OCI-M1 (cell line): ENCODE data around the gene SGTB.
"Not testable (repeated sequence)": the region's sequence is repeated elsewhere in the genome, so short reads cannot be mapped to it uniquely, and the experiment has no call there.

Source experiments
- DNase-seq: peaks from one replicate; lab custom pipeline; 2025; lab: John Stamatoyannopoulos, UW

Gene SGTB

DNA sequence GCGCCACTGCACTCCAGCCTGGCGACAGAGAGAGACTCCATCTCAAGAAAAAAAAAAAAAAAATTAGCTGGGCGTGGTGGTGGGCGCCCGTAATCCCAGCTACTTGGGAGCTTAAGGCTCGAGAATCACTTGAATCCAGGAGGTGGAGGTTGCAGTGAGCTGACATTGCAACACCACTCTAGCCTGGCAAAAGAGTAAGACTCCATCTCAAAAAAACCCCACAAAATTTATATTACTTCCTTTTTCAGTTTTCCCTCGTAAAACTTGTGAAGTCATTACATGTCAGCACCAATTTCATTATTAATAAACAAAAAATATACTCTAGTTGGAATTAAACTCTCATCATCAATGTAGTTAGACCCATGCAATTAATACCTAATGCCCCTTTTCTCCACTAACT is 53.2 kb downstream of the SGTB start:
- DNase-seq, result no peak

- no peak for DNase-seq
These were observed 57.9 kb downstream of the SGTB start for GRCh38 chr5:65663804-65664521.

- no peak for DNase-seq
These were observed 67.2 kb downstream of the SGTB start for GRCh38 chr5:65654713-65655112.

DNA sequence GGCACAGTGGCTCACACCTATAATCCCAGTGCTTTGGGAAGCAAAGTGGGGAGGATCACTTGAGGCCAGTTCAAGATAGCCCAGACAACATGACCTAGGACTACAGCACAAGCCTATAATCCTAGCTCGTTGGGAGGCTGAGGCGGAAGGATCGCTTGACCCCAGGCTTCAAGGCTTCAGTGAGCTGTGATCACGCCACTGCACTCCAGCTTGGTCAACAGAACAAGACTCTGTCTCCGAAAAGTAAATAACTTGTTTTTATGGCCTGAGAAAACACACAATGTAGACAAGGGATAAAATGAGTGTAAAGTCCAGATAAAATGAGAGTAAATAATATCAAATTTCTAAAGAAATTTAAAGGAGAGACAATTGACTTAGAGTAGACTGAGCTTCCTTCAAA is 70.8 kb downstream of the SGTB start:
- DNase-seq, result no peak

- no peak for DNase-seq
These were observed 74.0 kb downstream of the SGTB start for GRCh38 chr5:65647941-65648340.

DNA sequence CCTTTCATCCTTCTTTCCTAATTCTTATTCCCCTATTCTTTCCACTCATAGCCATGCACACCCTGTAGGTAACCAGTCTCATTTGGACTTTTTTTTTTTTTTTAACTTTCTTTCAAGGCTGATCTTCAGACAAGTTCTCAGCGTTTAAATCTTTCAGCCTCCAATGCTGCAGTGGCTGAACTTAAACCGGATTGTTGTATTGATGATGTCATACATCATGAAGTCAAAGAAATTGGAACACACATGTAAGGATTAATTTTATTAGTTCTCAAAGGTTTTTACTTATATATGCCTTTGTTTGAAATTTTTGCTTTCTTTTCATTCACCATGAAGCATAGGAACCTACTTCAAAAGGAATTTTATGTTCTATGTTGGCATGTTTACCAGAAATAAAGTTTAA is 75.0 kb downstream of the SGTB start:
- DNase-seq, result no peak

GRCh38 chr5:65640240-65640639 is 81.7 kb downstream of the SGTB start:
- DNase-seq, result no peak

- no peak for DNase-seq
These were observed 90.9 kb downstream of the SGTB start for GRCh38 chr5:65630981-65631380.

DNA sequence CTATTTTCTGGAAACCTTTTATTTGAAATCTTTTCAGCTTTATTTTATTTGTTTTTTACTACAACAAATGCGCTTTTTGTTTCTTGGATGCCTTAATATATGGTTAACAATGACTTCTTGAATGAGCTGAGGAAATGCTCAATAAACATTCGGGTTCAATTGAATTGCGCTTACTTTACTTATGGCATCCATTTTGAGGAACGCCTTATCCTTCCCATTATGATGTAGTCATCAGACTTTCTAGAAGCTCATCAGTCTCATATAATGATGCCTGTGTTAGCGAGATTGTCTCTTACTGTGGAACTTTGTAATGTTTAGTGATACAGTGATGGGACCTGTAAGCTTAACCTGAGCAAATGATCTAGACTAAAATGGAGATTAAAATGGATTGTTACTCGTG is 96.2 kb downstream of the SGTB start:
- DNase-seq, result peak; percentile 23

- DNase-seq, result peak; percentile 97
These were observed 97.0 kb downstream of the SGTB start, which contains the start of the genes SHLD3 and TRAPPC13 for GRCh38 chr5:65624571-65625555. Gene SHLD3 (plus strand): TSS chr5:65625027. CDS start chr5:65629588, 4,561 bp downstream. Gene TRAPPC13 (plus strand): TSS chr5:65625027. CDS start chr5:65625061, 34 bp downstream.

DNA sequence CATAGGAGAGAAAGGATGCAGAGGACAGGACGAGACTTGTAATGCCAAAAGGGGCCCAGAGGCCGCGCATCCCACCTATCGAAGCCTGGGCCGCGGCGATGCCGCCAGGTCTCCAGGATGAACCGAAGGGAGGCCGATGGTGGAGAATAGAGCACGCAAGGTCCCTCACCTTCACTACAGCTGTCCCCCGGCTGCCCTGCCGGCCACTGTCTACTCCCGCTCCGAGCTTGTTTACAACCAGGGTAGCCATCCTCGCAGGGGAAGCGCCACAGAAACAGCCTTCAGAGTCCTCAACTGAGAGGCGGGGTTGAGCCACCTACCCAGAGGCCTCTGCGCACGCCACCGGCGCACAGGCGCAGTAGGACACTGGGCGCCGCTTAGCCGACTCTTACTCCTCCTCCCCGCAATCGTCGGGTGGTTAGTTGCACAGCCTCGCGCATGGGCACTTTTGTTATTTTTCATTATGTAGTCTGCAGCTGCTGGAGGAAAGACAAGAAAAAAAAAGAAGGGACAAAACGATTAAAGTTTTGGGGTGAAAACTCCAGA is 97.8 kb downstream of the SGTB start, which contains the start of gene TRIM23:
TSS of gene TRIM23 (minus strand) at position 309 of the 546 bp plus-strand sequence. CDS start at position 250, 59 bp downstream.
- DNase-seq, result peak; percentile 97

- DNase-seq, result peak; percentile 38
These were observed 98.4 kb downstream of the SGTB start for GRCh38 chr5:65623482-65623881.

DNA sequence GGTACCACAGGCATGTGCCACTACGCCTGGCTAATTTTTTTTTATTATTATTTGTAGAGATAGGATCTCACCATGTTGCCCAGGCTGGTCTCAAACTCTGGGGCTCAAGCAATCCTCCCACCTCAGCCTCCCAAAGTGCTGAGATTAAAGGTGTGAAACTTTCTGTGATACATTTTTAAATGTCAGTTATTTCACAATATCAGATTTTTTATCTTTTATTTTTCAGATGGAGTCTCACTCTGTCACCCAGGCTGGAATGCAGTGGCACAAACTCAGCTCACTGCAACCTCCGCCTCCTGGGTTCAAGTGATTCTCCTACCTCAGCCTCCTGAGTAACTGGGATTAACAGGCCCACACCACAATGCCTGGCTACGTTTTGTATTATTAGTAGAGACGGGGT is 99.9 kb downstream of the SGTB start:
- DNase-seq, result not testable (repeated sequence)

DNA sequence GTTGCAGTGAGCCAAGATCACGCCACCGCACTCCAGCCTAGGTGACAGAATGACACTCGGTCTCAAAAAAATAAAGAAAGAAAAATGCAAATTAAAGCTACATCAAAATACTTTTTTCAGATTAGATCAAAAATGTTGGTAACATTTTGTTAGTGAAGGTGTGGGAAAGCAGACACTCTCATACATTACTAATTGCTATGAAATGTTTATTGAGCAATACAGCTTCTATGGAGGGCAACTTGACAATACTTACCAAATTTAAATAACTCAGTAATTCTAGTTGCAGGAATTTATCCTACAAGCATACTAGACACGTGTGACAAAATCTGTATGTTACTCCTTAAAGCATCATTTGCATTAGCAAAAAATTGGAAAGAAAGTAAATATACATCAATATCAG is 101.9 kb downstream of the SGTB start:
- DNase-seq, result no peak
